Thoracic aorta (tissue), 2 donors: Measurements from ENCODE around the gene SRP54. TPM values are rescaled to one million over a fixed set of nuclear protein-coding genes. Genes with fewer than 3 reads are reported as not detected.

ENCODE experiments used
- ATAC-seq: fragments of 150-250 bp; one replicate; pipeline ENCODE4 v1.8.0; 2017; ENCODE audit warnings: low read depth; ENCODE audit not compliant: insufficient number of reproducible peaks, low FRiP score
- DNase-seq: peaks from one replicate; pipeline ENCODE4 v3.0.0-alpha.2; 2020; ENCODE audit warnings: low spot score
- H3K27ac ChIP-seq, 2 donors: fragments of 200-600 bp; sonication (generic); 1 replicate in 1 of 2; 2 replicates in 1 of 2; pipeline ENCODE4 v1.5.1; 2016; ENCODE audit warnings: mild to moderate bottlenecking in 2 of 2, moderate library complexity in 2 of 2
- H3K27me3 ChIP-seq: fragments of 200-600 bp; sonication (generic); replicated peaks from 2 replicates; pipeline ENCODE4 v1.6.0; 2016; ENCODE audit warnings: mild to moderate bottlenecking; ENCODE audit not compliant: insufficient read depth
- H3K36me3 ChIP-seq: fragments of 200-600 bp; sonication (generic); one replicate; pipeline ENCODE4 v1.5.1; 2016
- H3K4me1 ChIP-seq, 2 donors: fragments of 200-600 bp; sonication (generic); 1 replicate in 1 of 2; 2 replicates in 1 of 2; pipeline versions ENCODE4 v1.5.1 to v1.6.0; 2016; ENCODE audit warnings: low read depth in 2 of 2, mild to moderate bottlenecking in 1 of 2; ENCODE audit not compliant: control insufficient read depth in 1 of 2
- H3K4me3 ChIP-seq: fragments of 200-600 bp; sonication (generic); 2 replicates; pipeline ENCODE4 v1.5.1; 2016; ENCODE audit warnings: mild to moderate bottlenecking
- H3K9me3 ChIP-seq: fragments of 200-600 bp; sonication (generic); 2 replicates; pipeline ENCODE4 v1.5.1; 2016
- total RNA-seq, 2 donors: library from RNA; depleted of rRNA; stranded (reverse); fragments of >200 nt; gene quantifications; one replicate each; pipeline versions ENCODE4 v1.1.0 to v1.2.3, GENCODE V29; 2016
- TF ChIP-seq, protein P1 (sequence below): fragments of 200-600 bp; sonication (generic); IDR thresholded peaks from one replicate; pipeline ENCODE4 v1.5.1; 2019; ENCODE audit warnings: antibody characterized with exemption

The SRP54 gene
- total RNA-seq, 2 donors from 2014 or later: 57.1 to 87.2 TPM

DNA sequence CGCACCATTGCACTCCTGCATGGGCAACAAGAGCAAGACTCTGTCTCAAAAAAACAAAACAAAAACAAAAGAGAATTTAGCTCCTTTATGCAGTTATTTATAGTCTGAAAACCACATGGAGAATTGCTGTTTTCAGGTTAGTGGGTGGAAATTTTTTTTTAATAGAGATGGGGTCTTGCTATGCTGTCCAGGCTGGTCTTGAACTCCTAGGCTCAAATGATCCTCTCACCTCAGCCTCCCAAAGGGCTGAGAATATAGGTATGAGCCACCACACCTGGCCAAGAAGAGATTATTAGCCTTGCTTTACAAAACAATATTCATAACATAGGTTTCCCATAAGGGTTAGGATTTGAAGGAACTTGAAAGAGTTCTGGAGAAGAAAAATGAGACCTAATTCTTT is 12.1 kb upstream of the SRP54 start:
- H3K36me3 ChIP-seq: no peaks in the 10 kb centered on the region
- no peak for DNase-seq

DNA sequence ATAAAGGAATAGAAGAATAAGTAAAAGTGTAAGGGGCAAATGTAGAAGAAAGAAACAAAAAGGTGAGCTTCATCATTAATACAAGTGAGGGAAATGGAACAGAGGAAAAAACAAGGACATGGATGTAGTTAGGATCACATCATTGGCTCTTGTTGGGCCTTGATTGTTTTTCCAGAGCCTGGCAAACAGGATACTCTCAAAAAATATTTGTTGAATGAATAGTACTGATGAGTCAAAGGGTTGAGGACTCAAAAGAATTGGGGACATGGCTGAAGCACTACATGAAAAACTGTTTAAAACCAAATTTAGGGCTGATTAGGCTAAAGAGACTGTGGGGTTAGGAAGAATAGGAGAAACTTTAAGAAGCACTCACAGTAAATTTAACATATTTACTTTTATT is 11.4 kb upstream of the SRP54 start:
- Histone ChIP-seq H3K27me3 (no peaks in the 10 kb centered on the region), H3K36me3 (no peaks in the 10 kb centered on the region), H3K27ac (peak overlapping the region in 1 of 2 donors; percentile 15), H3K4me1 (peaks cover 0 to 8% of the 10 kb centered on the region in 2 donors), H3K4me3 (no peak overlapping the region), H3K9me3 (no peaks in the 10 kb centered on the region)
- ATAC-seq: no peak
- TF ChIP-seq, protein P1, sequence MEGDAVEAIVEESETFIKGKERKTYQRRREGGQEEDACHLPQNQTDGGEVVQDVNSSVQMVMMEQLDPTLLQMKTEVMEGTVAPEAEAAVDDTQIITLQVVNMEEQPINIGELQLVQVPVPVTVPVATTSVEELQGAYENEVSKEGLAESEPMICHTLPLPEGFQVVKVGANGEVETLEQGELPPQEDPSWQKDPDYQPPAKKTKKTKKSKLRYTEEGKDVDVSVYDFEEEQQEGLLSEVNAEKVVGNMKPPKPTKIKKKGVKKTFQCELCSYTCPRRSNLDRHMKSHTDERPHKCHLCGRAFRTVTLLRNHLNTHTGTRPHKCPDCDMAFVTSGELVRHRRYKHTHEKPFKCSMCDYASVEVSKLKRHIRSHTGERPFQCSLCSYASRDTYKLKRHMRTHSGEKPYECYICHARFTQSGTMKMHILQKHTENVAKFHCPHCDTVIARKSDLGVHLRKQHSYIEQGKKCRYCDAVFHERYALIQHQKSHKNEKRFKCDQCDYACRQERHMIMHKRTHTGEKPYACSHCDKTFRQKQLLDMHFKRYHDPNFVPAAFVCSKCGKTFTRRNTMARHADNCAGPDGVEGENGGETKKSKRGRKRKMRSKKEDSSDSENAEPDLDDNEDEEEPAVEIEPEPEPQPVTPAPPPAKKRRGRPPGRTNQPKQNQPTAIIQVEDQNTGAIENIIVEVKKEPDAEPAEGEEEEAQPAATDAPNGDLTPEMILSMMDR: no peak
- no peak for DNase-seq

More for the DNA sequence above, 12.1 kb upstream of the SRP54 start:
- ATAC-seq: no peak
- Histone ChIP-seq H3K9me3 (no peaks in the 10 kb centered on the region), H3K4me3 (no peak overlapping the region), H3K27ac (no peak overlapping the region), H3K4me1 (peaks cover 0 to 8% of the 10 kb centered on the region in 2 donors), H3K27me3 (no peaks in the 10 kb centered on the region)
- TF ChIP-seq, protein P1: no peak

DNA sequence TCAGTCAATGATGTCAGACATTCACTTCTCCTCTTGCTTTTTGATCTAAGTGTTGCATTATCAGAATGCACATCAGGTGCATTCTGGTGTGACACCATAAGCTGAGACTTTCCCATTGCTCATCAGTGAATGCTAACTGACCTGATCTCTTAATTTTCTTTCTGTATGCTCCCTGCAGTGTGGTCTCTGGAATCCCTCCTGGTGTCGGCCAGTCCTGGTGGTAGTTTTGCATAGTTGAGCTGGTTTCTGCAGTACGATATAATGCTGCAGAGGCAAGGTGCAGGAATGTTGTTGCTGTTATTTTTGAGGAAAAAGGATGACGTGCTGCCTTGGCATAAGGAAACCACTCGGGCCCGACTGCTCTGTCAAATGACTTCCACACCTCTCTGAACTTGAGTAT is 11.0 kb upstream of the SRP54 start:
- ATAC-seq (no peak), DNase-seq (no peak)
- Histone ChIP-seq H3K36me3 (no peaks in the 10 kb centered on the region), H3K9me3 (no peaks in the 10 kb centered on the region), H3K4me3 (no peak overlapping the region), H3K27ac (peak overlapping the region in 1 of 2 donors; percentile 15), H3K4me1 (peaks cover 0 to 8% of the 10 kb centered on the region in 2 donors), H3K27me3 (no peaks in the 10 kb centered on the region)
- TF ChIP-seq, protein P1: no peak

DNA sequence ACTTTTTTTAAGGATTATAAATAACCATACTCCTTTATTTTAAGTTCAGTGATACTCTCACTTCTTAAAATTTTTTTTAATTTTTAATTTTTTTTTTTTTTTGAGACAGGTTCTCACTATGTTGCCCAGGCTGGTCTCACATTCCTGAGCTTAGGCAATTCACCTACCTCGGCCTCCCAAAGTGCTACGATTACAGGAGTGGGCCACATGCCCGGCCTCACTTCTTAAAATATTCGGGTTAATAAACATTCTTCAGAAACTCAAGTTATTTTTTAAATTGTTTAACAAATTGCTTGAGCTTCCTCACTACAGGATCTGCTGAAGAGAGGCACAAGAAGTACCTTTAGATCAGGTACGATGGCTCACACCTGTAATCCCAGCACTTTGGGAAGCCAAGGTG is 4.3 kb upstream of the SRP54 start:
- ATAC-seq (no peak), DNase-seq (no peak)
- Histone ChIP-seq H3K4me1 (peaks cover 0 to 12% of the 10 kb centered on the region in 2 donors), H3K36me3 (no peaks in the 10 kb centered on the region), H3K9me3 (no peaks in the 10 kb centered on the region), H3K4me3 (no peak overlapping the region), H3K27me3 (no peaks in the 10 kb centered on the region), H3K27ac (no peak overlapping the region)
- TF ChIP-seq, protein P1: no peak

DNA sequence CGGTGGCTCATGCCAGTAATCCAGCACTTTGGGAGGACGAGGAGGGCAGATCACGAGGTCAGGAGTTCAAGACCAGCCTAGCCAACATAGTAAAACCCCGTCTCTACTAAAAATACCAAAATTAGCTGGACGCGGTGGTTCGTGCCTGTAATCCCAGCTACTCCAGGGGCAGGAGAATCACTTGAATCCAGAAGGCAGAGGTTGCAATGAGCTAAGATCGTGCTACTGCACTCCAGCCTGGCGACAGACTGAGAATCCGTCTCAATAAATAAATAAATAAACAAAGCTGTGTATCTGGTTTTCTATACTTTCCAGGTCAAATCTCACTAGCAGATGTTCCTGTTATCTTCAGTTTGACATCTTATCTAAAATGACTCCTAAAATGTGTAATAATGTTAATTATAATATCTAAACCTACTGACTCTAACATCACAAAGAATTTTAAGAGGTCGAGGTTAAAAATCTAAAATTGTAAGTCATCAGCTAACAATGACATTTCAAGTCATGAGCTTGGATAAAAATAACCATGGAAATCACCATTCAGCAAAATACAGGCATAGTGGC is 2.4 kb upstream of the SRP54 start:
- ATAC-seq (no peak), DNase-seq (no peak)
- Histone ChIP-seq H3K4me3 (peak overlapping the region; percentile 92), H3K9me3 (no peaks in the 10 kb centered on the region), H3K36me3 (no peaks in the 10 kb centered on the region), H3K4me1 (peaks cover 18 to 32% of the 10 kb centered on the region in 2 donors), H3K27ac (peak overlapping the region; percentile 97 to 99), H3K27me3 (no peaks in the 10 kb centered on the region)
- TF ChIP-seq, protein P1: no peak
